HepG2 (cell line): Measurements from ENCODE around the gene TSPAN9. TPM values are rescaled to one million over a fixed set of nuclear protein-coding genes. Genes with fewer than 3 reads are reported as not detected.

Experiments
- ATAC-seq: fragments of 200-7000 bp; cut with Tn5 transposase; 3 replicates; pipeline ENCODE4 v1.9.1; 2020; ENCODE audit warnings: mild to moderate bottlenecking, moderate library complexity
- BruUV-seq: library from RNA; stranded (reverse); fragments of 400-500 nt; replicated peaks from 2 replicates; lab custom pipeline; 2021; lab: Mats Ljungman, UMichigan
- CTCF ChIA-PET: fragments of 300-600 bp; formaldehyde crosslinking; extraction: SDS; loops from one replicate; lab custom pipeline; 2021; ENCODE audit warnings: low total read pairs, inconsistent platforms, low intra/inter-chr PET ratio; lab: Yijun Ruan, JAX
- POLR2A ChIA-PET: fragments of 350-600 bp; sonication (Branson Sonifier 250); formaldehyde crosslinking; loops from one replicate; lab custom pipeline; 2020; ENCODE audit warnings: antibody characterized with exemption, inconsistent platforms; lab: Yijun Ruan, JAX
- DNase-seq: peaks from one replicate; pipeline ENCODE4 v3.0.0-alpha.2; 2015; ENCODE audit warnings: low spot score
- FAIRE-seq: peaks from 3 replicates; lab custom pipeline; 2011; peaks lifted over from hg19 to GRCh38; lab: Jason Lieb, UNC
- H2AFZ ChIP-seq: one replicate; pipeline ENCODE4 v1.6.1; 2011; ENCODE audit warnings: low read length, inconsistent platforms
- H3K27ac ChIP-seq: fragments of 300-600 bp; 3 replicates; pipeline ENCODE4 v1.8.0; 2011; ENCODE audit warnings: mixed run types, mild to moderate bottlenecking, mixed read lengths, low read length, inconsistent platforms; ENCODE audit not compliant: insufficient read depth; ENCODE audit errors: extremely low read length
- H3K27me3 ChIP-seq, 2 experiments: fragments of 200-600 bp in 1 of 2; 2 replicates in 1 of 2; 3 replicates in 1 of 2; pipeline versions ENCODE4 v1.6.0 to v1.8.0; 2011; ENCODE audit warnings: low read length in 2 of 2, mild to moderate bottlenecking in 2 of 2, moderate library complexity in 2 of 2, inconsistent platforms in 1 of 2; ENCODE audit not compliant: insufficient read depth in 2 of 2, control insufficient read depth in 1 of 2
- H3K36me3 ChIP-seq, 2 experiments: fragments of 200-600 bp in 1 of 2; replicated peaks in 1 of 2; 2 replicates in 1 of 2; 3 replicates in 1 of 2; pipeline versions ENCODE4 v1.5.1 to v1.8.0; 2011; ENCODE audit warnings: low read length in 2 of 2, inconsistent platforms in 1 of 2; ENCODE audit not compliant: insufficient read depth in 2 of 2, control insufficient read depth in 1 of 2
- H3K4me1 ChIP-seq: 2 replicates; pipeline ENCODE4 v1.5.1; 2012; ENCODE audit warnings: low read length, inconsistent platforms; ENCODE audit not compliant: insufficient read depth
- H3K4me2 ChIP-seq: 2 replicates; pipeline ENCODE4 v1.6.0; 2011; ENCODE audit warnings: low read depth, low read length, inconsistent platforms
- H3K4me3 ChIP-seq, 3 experiments: fragments of 200-600 bp in 1 of 3; sonication (generic), shearing (Covaris generic) in 1 of 3; replicated peaks in 1 of 3; 2 replicates each; pipeline ENCODE4 v1.5.1; 2011 to 2016; ENCODE audit warnings: low read length in 3 of 3, inconsistent platforms in 2 of 3, low read depth in 2 of 3, mild to moderate bottlenecking in 2 of 3, control low read depth in 1 of 3, mixed read lengths in 1 of 3; ENCODE audit not compliant: insufficient read depth in 1 of 3
- H3K79me2 ChIP-seq: one replicate; pipeline ENCODE4 v1.6.1; 2011; ENCODE audit warnings: low read length, inconsistent platforms; ENCODE audit not compliant: insufficient read depth
- H3K9ac ChIP-seq: 2 replicates; pipeline ENCODE4 v1.6.0; 2011; ENCODE audit warnings: mild to moderate bottlenecking, low read depth, low read length, inconsistent platforms; ENCODE audit not compliant: insufficient read depth
- H3K9me3 ChIP-seq: 2 replicates; pipeline ENCODE4 v1.5.1; 2012; ENCODE audit warnings: mild to moderate bottlenecking, low read length
- H4K20me1 ChIP-seq: 2 replicates; pipeline ENCODE4 v1.6.0; 2011; ENCODE audit warnings: inconsistent platforms, mild to moderate bottlenecking, low read length, moderate library complexity; ENCODE audit not compliant: insufficient read depth
- CERS6 ChIP-seq: sonication (generic); formaldehyde crosslinking; IDR thresholded peaks from 2 replicates; pipeline ENCODE4 v1.5.0; 2020; ENCODE audit warnings: missing genetic modification reagents
- CREB1 ChIP-seq, 2 experiments: fragments of 450-650 bp in 1 of 2; IDR thresholded peaks; 2 replicates each; pipeline ENCODE4 v1.6.1; 2016 to 2017; ENCODE audit warnings: control low read depth in 1 of 2, mild to moderate bottlenecking in 1 of 2, missing compliant biosample characterization in 1 of 2, missing genetic modification characterization in 1 of 2
- CREBL2 ChIP-seq: sonication (generic); formaldehyde crosslinking; IDR thresholded peaks from 2 replicates; pipeline ENCODE4 v1.8.1; 2023; ENCODE audit warnings: missing genetic modification reagents, mild to moderate bottlenecking, borderline replicate concordance
- EHMT2 ChIP-seq: fragments of 200-600 bp; sonication (generic); IDR thresholded peaks from 2 replicates; pipeline ENCODE4 v1.7.0; 2017; ENCODE audit warnings: antibody characterized with exemption, low read depth, low read length, borderline replicate concordance
- ETV6 ChIP-seq: sonication (generic); formaldehyde crosslinking; conservative IDR thresholded peaks from 2 replicates; pipeline ENCODE4 v1.4.0; 2020; ENCODE audit warnings: missing genetic modification reagents
- JUN ChIP-seq: sonication (generic); formaldehyde crosslinking; IDR thresholded peaks from 2 replicates; pipeline ENCODE4 v1.4.0; 2020; ENCODE audit warnings: mild to moderate bottlenecking, missing genetic modification reagents
- NCOR1 ChIP-seq: fragments of 200-600 bp; sonication (generic); IDR thresholded peaks from 2 replicates; pipeline ENCODE4 v1.7.0; 2017; ENCODE audit warnings: antibody characterized with exemption, low read length, borderline replicate concordance
- TFDP1 ChIP-seq: IDR thresholded peaks from 2 replicates; pipeline ENCODE4 v1.6.1; 2016; ENCODE audit warnings: missing compliant biosample characterization, missing genetic modification reagents, borderline replicate concordance
- ZNF232 ChIP-seq: sonication (generic); formaldehyde crosslinking; IDR thresholded peaks from 2 replicates; pipeline ENCODE4 v1.4.0; 2020; ENCODE audit warnings: missing genetic modification reagents, borderline replicate concordance
- ZSCAN30 ChIP-seq: sonication (generic); formaldehyde crosslinking; IDR thresholded peaks from 2 replicates; pipeline ENCODE4 v1.5.0; 2020; ENCODE audit warnings: mild to moderate bottlenecking, missing genetic modification reagents
- WGBS: methylation state at CpG from one replicate; pipeline ENCODE4 v1.1.6; 2017; ENCODE audit warnings: low lambda C conversion rate; 5-methylcytosine and 5-hydroxymethylcytosine counted together
- in situ Hi-C: cut with HindIII; loops from 2 replicates; pipeline ENCODE4 v1.10.0; 2017; ENCODE audit warnings: low pct_unique_long_range_greater_than_20kb; ENCODE audit not compliant: extremely low pct_ligation_motif_present
- intact Hi-C: fragments of 100-400 bp; cut with micrococcal nuclease; formaldehyde crosslinking; loops from one replicate; pipeline ENCODE4 v1.10.0; 2022; ENCODE audit not compliant: unreplicated experiment
- polyA plus RNA-seq, 8 experiments: library from polyadenylated mRNA; depleted of rRNA in 3 of 8; stranded (reverse) in 7 of 8; unstranded in 1 of 8; fragments of >200 nt; fragmentation: Illumina TruSeq in 4 of 8; extraction: Trizol in 4 of 8; gene quantifications; 2 replicates each; pipeline versions ENCODE4 v1.2.1 to v1.2.3, GENCODE V29; 2011 to 2016; ENCODE audit warnings: low read depth in 4 of 8, missing spikeins in 1 of 8, mixed read lengths in 1 of 8; ENCODE audit not compliant: insufficient read depth in 1 of 8
- total RNA-seq, 5 experiments: library from RNA; depleted of rRNA; stranded (reverse); fragments of >200 nt; fragmentation: Illumina TruSeq; extraction: Trizol; gene quantifications; 2 replicates each; pipeline ENCODE4 v1.2.3, GENCODE V29; 2016; ENCODE audit warnings: low read depth in 1 of 5

Gene TSPAN9
- total and polyA plus RNA-seq, 2 of the 13 experiments (the other 11 are each of a cell fraction or from before 2014, with no cell fraction given) = 18.1 to 42.3 TPM

GRCh38 chr12:3204143-3204542, 127.0 kb downstream of the TSPAN9 start (continued):
- no peak for TF ChIP-seq ETV6

GRCh38 chr12:3204730-3205531, 127.8 kb downstream of the TSPAN9 start:
- no peak overlapping the region for H3K9ac ChIP-seq
- peaks cover 17% of the 10 kb centered on the region; the same call in 1 of the 2 replicates for H4K20me1 ChIP-seq
- ATAC-seq (no peak), DNase-seq (no peak), FAIRE-seq (no peak)
- no TSS peak for BruUV-seq
- H3K4me3 ChIP-seq = no peak overlapping the region
- CTCF ChIA-PET = no interaction called here
- H3K9me3 ChIP-seq = no peaks in the 10 kb centered on the region
- 0 out of 2 replicates have a peak, but pooled peaks cover 8% of the 10 kb centered on the region for H3K4me1 ChIP-seq
- WGBS = 95% methylated on average over 7 of the region's 16 CpGs
- H3K27me3 ChIP-seq = no peaks in the 10 kb centered on the region
- TF ChIP-seq ZSCAN30 (CRISPR knock-in tag) = no peak
- TF ChIP-seq NCOR1 = no peak
- no peak for TF ChIP-seq CREBL2
- TF ChIP-seq TFDP1 = no peak
- no peak for TF ChIP-seq ZNF232
- no peak for TF ChIP-seq CERS6 (CRISPR knock-in tag)
- TF ChIP-seq CREB1 (IDR thresholded peaks at IDR 0.05) = no peak
- TF ChIP-seq CREB1 (CRISPR knock-in tag; IDR thresholded peaks at IDR 0.05) = no peak
- no peak for TF ChIP-seq EHMT2
- no peak for TF ChIP-seq JUN (CRISPR knock-in tag)
- no peak overlapping the region for H2AFZ ChIP-seq
- no peaks in the 10 kb centered on the region for H3K79me2 ChIP-seq
- no peak overlapping the region for H3K27ac ChIP-seq
- POLR2A ChIA-PET = no interaction called here
- intact Hi-C loops = no loop called here
- in situ Hi-C loops = loop anchor here (5.0 kb wide), 1 partner anchor 68 kb away; no protein-coding TSS in a partner anchor
- no peak overlapping the region for H3K4me2 ChIP-seq
- peaks cover 3 to 6% of the 10 kb centered on the region in 2 experiments; a peak in 3 of 5 replicates for H3K36me3 ChIP-seq
